ENCODE data around the gene TET2. TPM values are rescaled to one million over a fixed set of nuclear protein-coding genes. Genes with fewer than 3 reads are reported as not detected.

TET2 gene
- total RNA-seq, 1 donor from 2014 or later, result 11.4 TPM

DNA sequence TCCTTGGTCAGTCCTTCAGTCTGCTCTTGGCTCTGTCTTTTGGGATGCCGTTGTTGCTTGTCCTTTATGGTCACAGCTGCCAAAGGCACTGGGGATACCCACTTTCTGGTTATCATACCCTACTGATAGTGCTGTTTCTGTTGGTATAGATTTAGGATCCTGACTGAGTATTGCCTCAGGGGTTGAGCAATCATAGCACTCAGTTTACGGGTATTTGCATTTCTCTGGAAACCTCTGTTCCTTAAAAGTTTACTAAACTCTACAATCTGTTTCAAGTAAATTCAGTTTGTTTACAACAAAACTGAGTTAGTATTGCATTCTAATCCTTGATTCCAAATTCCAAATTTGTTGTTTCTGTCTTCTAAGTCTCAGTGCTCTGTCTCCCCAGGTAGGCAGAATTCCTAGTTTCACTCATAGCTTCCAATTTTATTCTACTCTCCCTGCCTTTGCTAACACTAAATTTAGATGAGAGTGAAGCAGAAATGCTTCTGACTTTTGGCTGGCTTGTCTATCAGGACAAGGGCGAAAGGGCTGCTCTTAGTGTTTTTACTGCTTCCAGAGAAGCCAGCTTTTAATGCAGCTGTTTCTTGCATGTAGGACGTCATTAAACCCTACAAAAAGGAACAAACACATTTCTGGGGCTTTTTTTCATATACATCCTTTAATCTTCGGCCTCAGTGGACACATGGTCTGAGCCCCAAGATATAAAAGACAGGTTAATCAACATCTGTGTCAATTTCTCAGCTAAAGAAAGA lies 17.2 kb upstream of the TET2 start:
- no peak overlapping the region for H3K27ac Mint-ChIP-seq (ENCODE audit: unreplicated experiment)
- peaks cover 3% of the 10 kb centered on the region for H3K4me1 Mint-ChIP-seq (ENCODE audit: unreplicated experiment)
- TF ChIP-seq, protein P1, sequence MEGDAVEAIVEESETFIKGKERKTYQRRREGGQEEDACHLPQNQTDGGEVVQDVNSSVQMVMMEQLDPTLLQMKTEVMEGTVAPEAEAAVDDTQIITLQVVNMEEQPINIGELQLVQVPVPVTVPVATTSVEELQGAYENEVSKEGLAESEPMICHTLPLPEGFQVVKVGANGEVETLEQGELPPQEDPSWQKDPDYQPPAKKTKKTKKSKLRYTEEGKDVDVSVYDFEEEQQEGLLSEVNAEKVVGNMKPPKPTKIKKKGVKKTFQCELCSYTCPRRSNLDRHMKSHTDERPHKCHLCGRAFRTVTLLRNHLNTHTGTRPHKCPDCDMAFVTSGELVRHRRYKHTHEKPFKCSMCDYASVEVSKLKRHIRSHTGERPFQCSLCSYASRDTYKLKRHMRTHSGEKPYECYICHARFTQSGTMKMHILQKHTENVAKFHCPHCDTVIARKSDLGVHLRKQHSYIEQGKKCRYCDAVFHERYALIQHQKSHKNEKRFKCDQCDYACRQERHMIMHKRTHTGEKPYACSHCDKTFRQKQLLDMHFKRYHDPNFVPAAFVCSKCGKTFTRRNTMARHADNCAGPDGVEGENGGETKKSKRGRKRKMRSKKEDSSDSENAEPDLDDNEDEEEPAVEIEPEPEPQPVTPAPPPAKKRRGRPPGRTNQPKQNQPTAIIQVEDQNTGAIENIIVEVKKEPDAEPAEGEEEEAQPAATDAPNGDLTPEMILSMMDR (IDR thresholded peaks at IDR 0.05; ENCODE audit: unreplicated experiment), result no peak
- H3K27me3 Mint-ChIP-seq (ENCODE audit: unreplicated experiment), result no peaks in the 10 kb centered on the region
- no peak overlapping the region for H3K4me3 Mint-ChIP-seq (ENCODE audit: unreplicated experiment)
- no peaks in the 10 kb centered on the region for H3K36me3 Mint-ChIP-seq (ENCODE audit: low read depth, unreplicated experiment)
- DNase-seq (ENCODE audit: low spot score), result no peak
- no peaks in the 10 kb centered on the region for H3K9me3 Mint-ChIP-seq (ENCODE audit: unreplicated experiment)

DNA sequence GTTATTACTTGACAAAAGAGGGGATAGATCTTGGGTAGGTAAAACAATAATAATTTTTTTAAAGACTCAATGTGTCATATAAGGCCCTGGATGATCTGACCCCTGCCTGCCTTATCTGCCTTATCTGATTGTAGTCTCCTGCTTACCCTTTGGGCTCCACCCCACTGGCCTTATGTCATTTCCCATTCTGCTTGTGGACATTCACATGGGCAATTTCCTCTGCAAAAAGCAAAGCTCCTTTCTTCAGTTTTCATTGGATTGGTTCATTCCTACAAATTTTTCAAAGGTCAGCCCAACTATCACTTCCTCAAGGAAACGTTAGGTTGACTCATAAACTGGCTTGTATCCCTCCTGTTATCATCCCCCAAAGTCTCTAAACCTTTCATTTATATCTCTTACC lies 15.7 kb upstream of the TET2 start:
- no peak overlapping the region for H3K4me3 Mint-ChIP-seq (ENCODE audit: unreplicated experiment)
- no peaks in the 10 kb centered on the region for H3K36me3 Mint-ChIP-seq (ENCODE audit: low read depth, unreplicated experiment)
- H3K27ac Mint-ChIP-seq (ENCODE audit: unreplicated experiment), result no peak overlapping the region
- no peak for DNase-seq (ENCODE audit: low spot score)
- no peaks in the 10 kb centered on the region for H3K27me3 Mint-ChIP-seq (ENCODE audit: unreplicated experiment)
- H3K4me1 Mint-ChIP-seq (ENCODE audit: unreplicated experiment), result peaks cover 3% of the 10 kb centered on the region
- TF ChIP-seq, protein P1 (IDR thresholded peaks at IDR 0.05; ENCODE audit: unreplicated experiment), result no peak
- H3K9me3 Mint-ChIP-seq (ENCODE audit: unreplicated experiment), result no peaks in the 10 kb centered on the region

DNA sequence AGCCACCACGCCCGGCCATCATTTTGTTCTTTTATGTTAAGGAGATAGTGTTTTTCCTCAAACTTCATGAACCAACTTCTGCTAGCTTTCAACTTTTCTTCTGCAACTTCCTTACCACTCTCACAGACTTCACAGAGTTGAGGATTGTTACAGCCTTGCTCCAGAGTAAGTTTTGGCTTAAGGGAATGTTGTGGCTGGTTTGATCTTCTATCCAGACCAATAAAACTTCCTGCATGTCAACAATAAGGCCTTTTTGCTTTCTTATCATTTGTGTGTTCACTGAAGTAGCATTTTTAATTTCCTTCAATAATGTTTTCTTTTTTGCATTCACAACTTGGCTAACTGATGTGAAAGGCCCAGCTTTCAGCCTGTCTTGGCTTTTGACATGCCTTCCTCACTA lies 12.7 kb upstream of the TET2 start:
- Mint-ChIP-seq H3K4me1 (ENCODE audit: unreplicated experiment) (peaks cover 3% of the 10 kb centered on the region), H3K27me3 (ENCODE audit: unreplicated experiment) (no peaks in the 10 kb centered on the region)
- TF ChIP-seq, protein P1 (IDR thresholded peaks at IDR 0.05; ENCODE audit: unreplicated experiment), result no peak

DNA sequence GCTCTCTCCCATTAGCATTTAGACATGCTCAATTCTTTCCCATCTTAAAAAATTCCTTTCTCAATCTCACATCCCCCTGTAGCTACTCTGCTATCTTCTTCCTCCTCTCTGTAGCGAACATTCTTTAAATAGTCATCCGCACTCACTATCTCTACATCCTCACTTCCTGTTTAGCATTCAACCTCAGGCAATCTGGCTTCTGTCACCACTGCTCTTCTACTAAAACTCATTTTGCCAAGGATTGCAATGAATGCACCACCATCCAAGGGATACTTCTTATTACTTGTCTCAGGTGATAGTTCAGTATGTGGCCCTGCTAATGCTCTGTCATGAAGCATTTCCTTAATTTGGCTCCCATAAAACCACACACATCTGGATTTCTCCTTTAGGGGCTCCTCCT lies 10.9 kb upstream of the TET2 start:
- peaks cover 3% of the 10 kb centered on the region for H3K4me1 Mint-ChIP-seq (ENCODE audit: unreplicated experiment)
- H3K9me3 Mint-ChIP-seq (ENCODE audit: unreplicated experiment), result no peaks in the 10 kb centered on the region
- TF ChIP-seq, protein P1 (IDR thresholded peaks at IDR 0.05; ENCODE audit: unreplicated experiment), result no peak
- no peak overlapping the region for H3K4me3 Mint-ChIP-seq (ENCODE audit: unreplicated experiment)
- no peaks in the 10 kb centered on the region for H3K36me3 Mint-ChIP-seq (ENCODE audit: low read depth, unreplicated experiment)
- no peak overlapping the region for H3K27ac Mint-ChIP-seq (ENCODE audit: unreplicated experiment)
- DNase-seq (ENCODE audit: low spot score), result no peak
- no peaks in the 10 kb centered on the region for H3K27me3 Mint-ChIP-seq (ENCODE audit: unreplicated experiment)

More for the DNA sequence above, 12.7 kb upstream of the TET2 start:
- no peaks in the 10 kb centered on the region for H3K9me3 Mint-ChIP-seq (ENCODE audit: unreplicated experiment)
- DNase-seq (ENCODE audit: low spot score), result no peak
- no peak overlapping the region for H3K27ac Mint-ChIP-seq (ENCODE audit: unreplicated experiment)
- H3K4me3 Mint-ChIP-seq (ENCODE audit: unreplicated experiment), result no peak overlapping the region
- H3K36me3 Mint-ChIP-seq (ENCODE audit: low read depth, unreplicated experiment), result no peaks in the 10 kb centered on the region

DNA sequence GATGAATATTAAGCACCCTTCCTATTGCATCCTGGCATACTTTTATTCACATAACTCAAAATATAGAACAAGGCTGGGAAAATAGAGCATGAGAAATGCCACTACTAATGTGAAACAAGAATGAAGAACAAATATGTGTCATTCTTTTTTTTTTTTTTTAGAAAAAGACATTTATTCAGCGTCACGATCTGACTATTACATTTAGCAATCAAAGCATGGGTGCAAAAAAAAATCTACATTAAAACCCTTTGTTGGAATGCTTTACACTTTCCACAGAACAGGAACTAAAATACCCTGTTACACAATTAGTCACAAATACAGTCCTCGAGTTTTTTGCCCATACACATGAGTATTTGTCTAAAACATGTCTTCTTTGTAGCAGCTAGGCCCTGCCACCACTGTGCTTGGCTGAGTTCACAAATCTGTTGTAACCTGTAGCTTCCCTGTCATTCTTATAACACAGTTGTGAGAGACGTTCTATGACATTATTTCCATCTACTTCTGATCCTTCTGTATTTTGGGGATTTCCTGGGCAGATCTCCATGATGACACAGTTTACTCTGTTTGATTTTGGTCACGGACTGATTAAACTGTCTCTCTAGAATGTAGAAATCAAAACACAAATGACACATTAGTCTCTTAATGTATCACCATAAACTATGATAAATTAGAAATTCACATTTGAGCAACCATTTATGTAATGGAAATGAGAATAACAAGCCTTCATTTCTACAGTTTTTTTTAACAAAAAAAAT lies 9.4 kb upstream of the TET2 start:
- no peaks in the 10 kb centered on the region for H3K4me1 Mint-ChIP-seq (ENCODE audit: unreplicated experiment)
- no peak overlapping the region for H3K27ac Mint-ChIP-seq (ENCODE audit: unreplicated experiment)
- no peaks in the 10 kb centered on the region for H3K36me3 Mint-ChIP-seq (ENCODE audit: low read depth, unreplicated experiment)
- no peak for DNase-seq (ENCODE audit: low spot score)
- H3K27me3 Mint-ChIP-seq (ENCODE audit: unreplicated experiment), result no peaks in the 10 kb centered on the region
- H3K9me3 Mint-ChIP-seq (ENCODE audit: unreplicated experiment), result no peaks in the 10 kb centered on the region
- TF ChIP-seq, protein P1 (IDR thresholded peaks at IDR 0.05; ENCODE audit: unreplicated experiment), result no peak
- H3K4me3 Mint-ChIP-seq (ENCODE audit: unreplicated experiment), result no peak overlapping the region
